ENCODE results near the gene KLHL35.
"Not testable (repeated sequence)": the region's sequence is repeated elsewhere in the genome, so short reads cannot be mapped to it uniquely, and the experiment has no call there.

The KLHL35 gene

DNA sequence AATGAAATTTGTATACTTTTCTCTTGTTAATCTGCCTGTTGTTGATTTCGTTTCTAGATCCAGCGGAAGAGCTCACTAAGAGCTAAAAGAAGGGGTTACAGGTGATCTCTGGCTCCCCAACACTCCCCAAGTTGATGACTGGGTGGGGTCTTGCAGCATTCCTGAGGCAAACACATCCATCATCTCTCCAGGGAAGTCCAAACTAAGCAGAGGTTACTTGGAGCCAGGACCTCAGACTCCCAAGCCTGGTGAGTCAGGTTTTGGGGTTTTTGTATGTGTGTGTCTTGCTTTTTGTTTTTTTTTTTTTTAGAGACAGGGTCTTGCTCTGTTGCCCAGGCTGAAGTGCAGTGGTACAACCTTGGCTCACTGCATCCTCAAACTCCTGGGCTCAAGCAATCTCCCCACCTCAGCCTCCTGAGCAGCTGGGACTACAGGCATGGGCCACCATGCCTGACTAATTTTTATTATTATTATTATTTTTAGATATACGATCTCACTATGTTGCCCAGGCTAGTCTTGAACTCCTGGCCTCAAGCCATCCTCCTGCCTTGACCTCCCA is 45.2 kb downstream of the KLHL35 start:
- DNase-seq, result no peak

DNA sequence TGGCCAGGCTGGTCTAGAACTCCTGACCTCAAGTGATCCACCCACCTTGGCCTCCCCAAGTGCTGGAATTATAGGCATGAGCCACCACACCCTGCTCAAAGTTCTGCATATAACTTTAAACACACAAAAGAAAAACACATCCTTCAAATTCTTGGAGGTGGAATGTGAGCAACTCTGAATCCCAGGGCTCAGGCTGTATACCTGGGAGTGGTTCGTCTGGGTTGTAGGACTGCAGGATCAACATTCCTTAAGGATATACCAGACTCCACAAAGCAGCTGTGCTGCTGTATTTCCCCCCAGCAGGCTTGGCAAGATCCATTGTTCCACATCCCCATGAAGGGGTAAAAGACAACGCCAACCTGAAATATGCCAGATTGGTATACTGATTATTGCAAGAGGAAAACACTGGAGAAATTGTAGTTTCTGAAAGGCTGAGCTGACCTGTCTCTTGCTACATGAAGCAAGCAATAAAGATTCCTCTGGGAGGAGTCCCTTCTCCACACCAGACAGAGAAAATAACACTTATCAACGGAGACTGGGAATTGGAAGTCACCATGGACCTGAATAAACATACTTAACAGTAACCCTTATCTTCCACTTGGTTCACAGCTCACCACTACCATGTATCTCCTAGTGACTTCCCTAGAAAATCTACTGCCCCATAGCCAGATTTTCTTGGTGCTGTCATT is 45.9 kb downstream of the KLHL35 start:
- DNase-seq, result no peak

DNA sequence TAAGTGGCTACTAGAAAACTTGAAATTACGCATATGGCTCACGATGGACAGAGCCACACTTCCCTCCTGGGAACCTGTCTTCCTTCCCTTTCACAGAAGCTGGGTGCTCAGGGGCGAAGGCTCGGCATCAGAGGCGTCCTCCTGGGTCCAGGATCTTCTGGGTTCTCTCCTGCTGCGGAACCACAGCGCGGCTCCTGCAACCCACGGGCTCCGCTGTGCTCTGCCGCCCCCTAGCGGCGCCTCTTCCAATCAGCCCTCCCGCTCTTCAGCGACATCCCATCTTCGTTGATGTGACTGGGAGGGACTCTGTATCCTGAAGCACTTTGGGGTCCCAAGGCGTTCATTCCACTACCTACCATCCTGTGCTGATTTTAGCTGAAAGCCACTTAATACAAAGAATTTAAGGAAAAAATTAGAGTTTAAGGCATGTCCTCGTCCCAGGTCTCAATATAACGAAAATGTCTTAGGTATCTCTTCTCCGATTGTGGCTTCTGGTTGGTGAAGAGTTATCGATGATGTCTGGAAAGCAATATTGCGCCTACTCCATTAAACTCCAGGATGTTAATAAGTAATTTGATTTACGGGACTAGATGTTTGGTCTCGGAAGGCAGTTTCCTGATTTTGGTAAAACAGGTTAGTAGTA is 48.4 kb downstream of the KLHL35 start:
- DNase-seq, result peak; percentile 64

DNA sequence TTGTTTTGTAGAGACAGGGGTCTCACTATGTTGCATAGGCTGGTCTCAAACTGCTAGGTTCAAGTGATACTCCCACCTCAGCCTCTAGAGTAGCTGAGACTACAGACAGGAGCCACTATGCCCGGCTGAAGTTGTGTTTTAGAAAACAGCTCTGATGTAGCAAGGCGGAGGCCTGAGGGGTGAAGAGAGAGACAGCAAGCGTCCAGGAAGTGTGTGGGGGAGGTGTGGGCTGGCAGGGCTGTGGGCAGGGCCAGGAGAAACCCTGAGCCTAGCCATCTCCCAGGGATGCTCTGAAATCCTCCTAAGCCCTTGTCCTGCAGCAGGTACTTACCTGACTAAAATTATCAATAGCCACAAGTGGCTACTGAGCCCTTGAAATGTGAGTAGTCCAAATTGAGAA is 49.8 kb downstream of the KLHL35 start:
- DNase-seq, result peak; percentile 25

DNA sequence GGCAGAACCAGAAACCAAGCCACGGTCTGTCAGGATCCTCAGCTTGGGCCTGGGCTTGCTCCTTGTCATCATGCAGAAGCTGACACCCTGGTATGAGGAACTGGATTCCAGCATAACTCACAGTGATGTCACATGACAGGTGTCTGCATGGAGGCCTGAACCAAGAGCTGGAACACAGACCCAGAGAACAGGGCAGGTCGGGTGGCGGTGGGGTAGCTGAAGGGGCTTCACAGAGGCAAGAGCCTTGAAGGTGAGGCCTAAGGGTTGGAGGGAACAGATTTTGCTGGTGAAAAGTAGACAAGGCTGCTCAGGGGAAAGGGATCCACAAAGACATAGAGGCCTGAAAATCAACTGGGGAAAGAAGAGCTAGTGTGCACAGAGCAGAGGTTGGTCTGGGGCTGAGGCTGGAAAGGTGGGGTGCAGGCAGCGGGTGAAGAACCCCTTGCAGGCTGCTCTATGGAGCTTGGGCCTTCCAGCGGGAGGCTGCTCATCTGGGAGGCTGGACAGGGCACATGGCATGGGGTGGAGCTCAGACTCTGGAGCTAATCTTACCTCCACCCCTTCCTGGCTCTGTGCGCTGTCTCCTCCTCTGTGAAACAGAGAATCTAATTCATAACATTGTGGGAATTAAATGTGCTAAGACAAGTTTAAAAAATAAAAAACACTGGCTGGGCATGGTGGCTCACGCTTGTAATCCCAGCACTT is 52.1 kb downstream of the KLHL35 start:
- no peak for DNase-seq

DNA sequence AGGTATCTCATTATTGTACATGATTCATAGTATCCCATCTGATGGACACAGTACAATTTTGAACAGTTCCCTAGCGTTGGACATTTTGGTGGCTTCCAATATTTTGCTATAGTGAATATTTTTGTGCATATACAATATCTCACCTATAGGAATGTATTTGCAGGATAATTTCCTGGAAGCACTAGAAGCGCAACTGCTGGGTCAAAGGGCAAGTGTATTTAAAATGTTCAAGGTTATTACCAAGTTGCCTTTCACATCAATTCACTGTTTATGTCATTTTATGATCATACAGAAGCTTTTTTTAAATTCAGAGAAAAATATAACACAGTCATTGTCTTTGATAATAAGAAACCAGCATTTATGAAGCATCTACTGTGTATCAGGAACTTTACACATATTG is 52.8 kb downstream of the KLHL35 start:
- DNase-seq, result no peak

DNA sequence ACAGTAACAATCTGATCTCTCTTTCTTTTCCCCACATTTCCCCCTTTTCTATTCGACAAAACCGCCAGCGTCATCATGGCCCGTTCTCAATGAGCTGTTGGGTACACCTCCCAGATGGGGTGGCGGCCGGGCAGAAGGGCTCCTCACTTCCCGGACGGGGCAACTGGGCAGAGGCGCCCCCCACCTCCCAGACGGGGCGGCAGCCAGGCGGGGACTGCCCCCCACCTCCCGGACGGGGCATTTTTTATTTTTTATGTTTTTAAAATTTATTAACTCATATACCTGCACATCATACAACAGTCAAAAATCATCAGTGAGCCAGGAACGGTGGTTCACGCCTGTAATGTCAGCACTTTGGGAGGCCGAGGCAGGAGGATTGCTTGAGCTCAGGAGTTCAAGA is 54.2 kb downstream of the KLHL35 start:
- DNase-seq, result not testable (repeated sequence)

DNA sequence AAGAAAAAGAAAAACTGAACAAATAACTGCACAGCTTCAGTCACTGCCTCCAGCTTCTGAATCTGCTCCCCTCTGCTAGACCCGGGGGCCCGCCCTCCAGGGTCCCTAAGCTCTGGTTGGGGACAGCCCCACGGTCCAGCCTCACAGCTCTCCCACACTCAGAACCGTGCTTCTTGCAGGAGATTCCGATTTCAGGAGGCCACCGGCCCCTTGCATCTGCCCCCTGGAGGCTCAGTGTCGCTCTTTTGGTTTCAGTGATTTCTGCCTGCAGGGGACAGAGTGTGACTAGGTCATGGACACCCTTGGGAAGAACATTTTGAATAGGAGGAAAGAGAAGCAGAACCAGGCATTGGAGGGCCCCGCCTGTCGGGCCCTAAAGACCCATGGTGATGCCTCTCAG is 56.8 kb downstream of the KLHL35 start:
- no peak for DNase-seq

DNA sequence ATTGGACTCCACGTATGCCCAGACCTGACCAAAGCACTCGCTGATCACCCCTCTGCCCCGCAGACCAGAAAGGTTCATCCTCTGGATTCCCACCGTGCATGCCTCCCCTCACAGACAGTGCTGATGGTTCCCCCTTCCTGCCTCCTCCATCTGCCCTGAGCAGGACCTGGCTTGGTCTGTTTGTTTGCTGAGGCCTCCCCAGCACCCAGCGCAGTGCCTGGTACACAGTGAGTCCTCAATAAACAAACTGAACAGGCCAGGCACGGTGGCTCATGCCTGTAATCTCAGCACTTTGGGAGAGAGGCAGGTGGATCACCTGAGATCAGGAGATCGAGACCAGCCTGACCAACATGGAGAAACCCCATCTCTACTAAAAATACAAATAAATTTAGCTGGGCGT is 57.4 kb downstream of the KLHL35 start:
- DNase-seq, result no peak

DNA sequence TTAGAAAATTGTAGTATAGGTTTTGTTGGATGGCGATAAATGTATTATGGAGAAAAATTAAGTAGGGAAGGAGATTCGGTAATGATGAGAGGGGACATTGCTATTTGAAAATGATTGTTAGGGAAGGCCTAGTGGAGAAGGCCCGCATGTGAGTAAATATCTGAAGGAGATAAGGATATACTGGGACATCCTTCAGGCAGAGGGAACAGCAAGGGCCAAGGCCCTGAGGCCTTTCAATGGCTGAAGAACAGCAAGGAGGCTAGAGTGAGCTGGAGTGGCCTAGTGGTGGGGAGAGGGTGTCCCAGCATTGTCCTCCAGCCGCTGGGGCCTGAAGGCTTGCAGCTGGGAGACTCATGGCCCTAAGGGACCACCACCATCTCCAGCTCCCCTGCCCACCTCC is 58.4 kb downstream of the KLHL35 start:
- no peak for DNase-seq

DNA sequence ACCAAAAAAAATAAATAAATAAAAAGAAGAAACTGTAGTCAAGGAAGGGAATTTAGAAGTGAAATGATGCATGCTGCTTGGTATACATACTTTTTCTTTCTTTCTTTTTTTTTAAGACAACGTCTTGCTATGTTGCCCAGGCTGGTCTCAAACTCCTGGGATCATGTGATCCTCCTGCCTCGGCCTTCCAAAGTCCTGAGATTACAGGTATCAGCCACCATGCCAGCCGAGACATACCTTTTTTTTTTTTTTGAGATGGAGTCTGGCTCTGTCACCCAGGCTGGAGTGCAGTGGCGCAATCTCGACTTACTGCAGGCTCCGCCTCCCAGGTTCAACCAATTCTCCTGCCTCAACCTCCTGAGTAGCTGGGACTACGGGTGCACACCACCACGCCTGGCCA is 59.8 kb downstream of the KLHL35 start:
- no peak for DNase-seq

All from activated effector memory CD4-positive, alpha-beta T cell treated with Interleukin-2 at 50 U/mL for 16 hours (primary cell).